GM21526 (cell line): ENCODE data around the gene JAM3.
"Not testable (repeated sequence)": the region's sequence is repeated elsewhere in the genome, so short reads cannot be mapped to it uniquely, and the experiment has no call there.

Source experiments
- ATAC-seq: cut with Tn5 transposase; IDR thresholded peaks from one replicate; pipeline ENCODE4 v1.9.1; 2021; ENCODE audit warnings: moderate library complexity; ENCODE audit not compliant: unreplicated experiment, low FRiP score

The JAM3 gene

DNA sequence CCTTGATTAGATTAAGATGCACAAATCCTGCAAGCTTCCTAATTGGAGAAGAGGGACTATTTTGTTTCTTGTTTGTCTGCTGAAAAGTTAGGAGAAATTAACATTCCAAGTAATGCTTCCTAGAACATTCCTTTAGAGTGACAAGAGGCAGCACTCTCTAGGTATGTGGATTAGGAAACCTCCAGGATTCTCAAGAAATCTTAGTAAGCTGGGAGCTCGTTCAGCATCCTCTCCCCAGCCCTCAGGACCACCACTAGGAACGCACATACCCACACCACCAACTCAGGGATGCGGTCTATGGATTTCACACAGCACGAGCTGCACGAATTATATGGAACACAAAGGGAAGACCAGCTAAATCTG, 102.0 kb downstream of the JAM3 start:
- ATAC-seq, result no peak

DNA sequence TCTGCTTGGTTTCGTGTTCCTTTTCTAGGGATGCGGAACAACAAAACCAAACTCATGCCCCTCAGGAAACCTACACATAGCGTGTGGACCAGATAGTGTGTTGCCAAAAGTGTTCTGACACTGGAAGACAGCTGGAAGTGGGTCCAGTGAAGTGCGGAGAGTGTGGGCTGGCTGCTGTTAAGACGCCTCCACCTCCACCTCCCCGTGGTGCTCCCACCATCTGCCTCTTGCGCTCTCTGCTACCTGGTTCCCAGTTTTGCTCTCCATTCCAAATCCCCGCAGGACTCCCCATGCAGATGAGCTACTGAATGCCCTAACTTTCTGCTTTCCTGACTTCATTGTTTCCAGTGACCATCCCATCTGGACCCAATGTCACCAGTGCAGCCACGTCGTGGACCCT, 103.1 kb downstream of the JAM3 start:
- no peak for ATAC-seq

DNA sequence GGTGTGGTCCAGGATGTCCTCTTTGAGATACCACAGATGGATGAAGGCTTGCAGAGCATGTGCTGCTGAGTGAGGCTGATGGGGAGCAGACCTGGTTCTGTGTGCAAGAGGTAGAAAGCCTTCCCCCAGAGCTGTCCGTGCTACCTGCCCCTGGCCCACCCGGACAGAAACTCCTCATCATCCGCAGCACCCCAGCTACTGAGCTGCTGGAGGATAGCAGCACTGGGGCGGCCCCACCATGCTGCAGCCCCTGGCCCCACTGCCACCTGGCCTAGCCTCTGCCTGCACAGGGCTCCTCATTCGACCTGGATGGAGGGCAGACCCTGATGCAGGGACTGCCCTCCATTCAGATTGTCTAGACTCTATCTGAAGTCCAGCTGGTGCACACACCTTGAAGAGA, 104.4 kb downstream of the JAM3 start:
- no peak for ATAC-seq

DNA sequence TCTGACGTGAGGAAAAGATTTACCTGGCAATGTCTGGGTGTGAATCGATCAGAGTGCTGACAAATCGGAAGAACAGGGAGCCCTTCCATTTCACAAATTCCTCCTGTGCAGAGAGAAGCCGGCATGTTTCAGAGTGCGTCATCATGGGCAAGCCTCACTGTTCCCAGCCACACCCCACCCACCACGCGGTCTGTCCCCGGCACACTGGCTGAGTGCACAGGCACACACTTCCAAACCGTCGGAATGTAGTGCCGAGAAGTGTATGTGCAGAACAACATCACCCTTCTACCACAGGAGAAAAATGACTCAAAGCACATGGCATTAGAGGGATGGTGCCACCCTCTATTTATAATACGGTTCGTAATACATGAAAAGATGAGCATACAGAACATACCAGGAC, 107.4 kb downstream of the JAM3 start:
- ATAC-seq, result no peak

DNA sequence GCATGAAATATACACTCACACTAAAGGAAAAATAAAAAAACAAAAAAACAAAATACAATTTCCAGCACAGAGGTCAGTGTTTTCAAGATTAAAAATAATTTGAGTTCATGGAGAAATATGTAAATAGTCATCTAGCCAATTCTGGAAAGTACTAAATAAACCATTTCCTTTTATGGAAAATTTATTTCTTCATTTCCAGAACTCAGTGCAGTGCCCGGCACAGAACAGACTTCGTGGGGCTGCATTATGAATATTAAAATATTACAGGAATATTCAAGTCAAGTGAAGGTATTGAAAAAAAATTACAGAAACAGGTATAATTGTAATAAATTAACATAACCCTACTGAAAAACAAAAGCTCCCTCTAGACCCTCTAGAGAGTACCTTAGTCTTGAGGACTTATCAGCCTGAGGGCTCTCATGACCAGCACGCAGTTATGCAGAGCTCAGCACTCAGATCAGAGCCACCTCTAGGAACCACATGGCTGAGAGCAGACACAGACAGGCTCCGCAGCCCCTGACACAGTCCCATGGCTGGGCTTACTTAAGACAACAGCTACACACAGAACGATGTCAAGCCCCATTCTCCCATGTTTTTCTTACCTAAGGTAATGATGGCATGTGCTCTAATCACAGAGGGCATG, 109.3 kb downstream of the JAM3 start:
- ATAC-seq, result no peak

DNA sequence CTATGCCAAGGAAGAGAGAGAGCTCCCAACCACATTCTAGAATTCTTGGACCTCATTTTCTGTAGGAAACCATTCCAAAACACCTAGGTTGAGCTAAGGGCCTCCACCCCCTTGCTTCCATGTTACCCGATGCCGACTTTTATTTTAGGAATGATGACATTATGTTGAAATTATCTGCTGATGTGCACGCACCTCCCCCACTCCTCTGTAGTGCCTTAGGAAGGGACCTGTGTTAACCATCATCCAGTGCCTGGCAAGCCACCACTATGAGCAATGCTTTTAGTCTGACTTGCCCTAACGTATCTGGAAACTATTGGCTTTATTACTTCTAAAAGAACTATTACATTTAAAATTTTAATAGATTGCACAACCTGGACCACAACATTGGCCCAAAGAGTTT, 112.8 kb downstream of the JAM3 start:
- no peak for ATAC-seq

DNA sequence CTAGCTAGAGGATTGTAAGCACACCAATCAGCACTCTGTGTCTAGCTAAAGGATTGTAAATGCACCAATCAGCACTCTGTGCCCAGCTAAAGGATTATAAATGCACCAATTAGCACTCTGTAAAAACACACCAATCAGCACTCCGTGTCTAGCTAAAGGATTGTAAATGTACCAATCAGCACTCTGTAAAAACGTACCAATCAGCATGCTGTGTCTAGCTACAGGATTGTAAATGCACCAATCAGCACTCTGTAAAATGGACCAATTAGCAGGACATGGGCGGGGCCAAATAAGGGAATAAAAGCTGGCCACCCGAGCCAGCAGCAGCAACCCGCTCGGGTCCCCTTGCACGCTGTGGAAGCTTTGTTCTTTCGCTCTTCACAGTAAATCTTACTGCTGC, 119.2 kb downstream of the JAM3 start:
- ATAC-seq, result not testable (repeated sequence)

DNA sequence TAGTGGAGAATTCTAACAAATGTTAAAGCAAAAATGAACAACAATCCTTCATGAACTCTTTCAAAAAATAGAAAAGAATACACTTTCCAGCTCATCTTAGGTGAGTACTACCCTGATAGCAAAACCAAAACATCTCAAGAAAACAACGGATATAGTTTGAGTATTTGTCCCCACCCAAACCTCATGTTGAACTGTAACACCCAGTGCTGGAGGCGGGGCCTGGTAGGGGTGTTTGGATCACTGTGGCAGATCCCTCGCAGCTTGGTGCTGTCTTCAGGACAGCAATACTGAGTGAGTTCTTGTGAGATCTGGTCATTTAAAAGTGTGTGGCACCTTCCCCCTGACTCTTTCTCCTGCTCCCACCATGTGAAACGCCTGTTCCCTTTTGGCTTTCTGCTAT, 127.9 kb downstream of the JAM3 start:
- no peak for ATAC-seq

DNA sequence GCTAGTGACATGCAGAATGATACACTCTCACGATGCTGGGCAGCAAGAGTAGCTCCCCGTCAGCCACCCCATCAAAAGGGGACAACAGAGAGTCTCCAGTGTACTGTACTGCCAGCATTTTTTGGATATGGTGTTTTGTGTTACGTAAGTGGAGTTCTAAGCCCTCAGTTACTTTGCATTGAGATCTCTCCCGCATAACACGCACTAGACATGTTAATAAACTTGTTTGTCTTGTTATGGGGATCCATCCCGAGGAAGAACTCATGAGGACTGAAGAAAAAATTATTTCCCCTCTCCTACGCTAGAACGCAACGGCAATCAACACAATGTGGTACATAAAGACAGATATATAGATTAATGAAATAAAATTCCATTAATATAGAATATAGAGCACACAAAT, 130.7 kb downstream of the JAM3 start:
- ATAC-seq, result no peak

DNA sequence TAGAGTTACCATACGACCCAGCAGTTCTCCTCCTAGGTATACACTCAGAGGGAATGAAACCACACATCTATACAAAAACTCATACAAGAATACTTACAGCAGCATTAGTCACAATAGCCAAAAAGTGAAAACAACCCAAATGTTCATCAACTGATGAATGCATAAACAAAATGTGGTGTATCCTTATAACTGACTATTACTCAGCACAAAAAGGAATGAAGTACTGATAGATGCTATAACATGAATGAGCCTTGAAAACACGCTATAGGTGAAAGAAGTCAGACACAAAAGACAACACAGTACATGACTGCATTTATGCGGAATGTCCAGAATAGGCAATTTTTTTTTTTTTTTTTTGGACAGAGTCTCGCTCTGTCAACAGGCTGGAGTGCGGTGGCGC, 131.8 kb downstream of the JAM3 start:
- ATAC-seq, result no peak
